Suprapubic skin (tissue), 4 donors: ENCODE data around the gene CCNB3. TPM values are rescaled to one million over a fixed set of nuclear protein-coding genes. Genes with fewer than 3 reads are reported as not detected.

Source experiments
- DNase-seq, 2 donors: peaks; one replicate each; pipeline ENCODE4 v3.0.0-alpha.2; 2019; ENCODE audit warnings: low spot score in 2 of 2
- H3K27ac ChIP-seq: fragments of 200-600 bp; sonication (generic); one replicate; pipeline ENCODE4 v1.5.1; 2019
- H3K27me3 ChIP-seq: fragments of 200-600 bp; sonication (generic); one replicate; pipeline ENCODE4 v1.5.1; 2019
- H3K36me3 ChIP-seq: fragments of 200-600 bp; sonication (generic); one replicate; pipeline ENCODE4 v1.5.1; 2019
- H3K4me1 ChIP-seq: fragments of 200-600 bp; sonication (generic); one replicate; pipeline ENCODE4 v1.5.1; 2019
- H3K4me3 ChIP-seq: fragments of 200-600 bp; sonication (generic); one replicate; pipeline ENCODE4 v1.5.1; 2019; ENCODE audit warnings: mild to moderate bottlenecking
- H3K9me3 ChIP-seq: fragments of 200-600 bp; sonication (generic); one replicate; pipeline ENCODE4 v1.5.1; 2019
- EP300 ChIP-seq: sonication (generic); formaldehyde crosslinking; IDR thresholded peaks from one replicate; pipeline ENCODE4 v1.6.1; 2017; ENCODE audit warnings: antibody characterized with exemption
- POLR2A ChIP-seq, 2 donors: fragments of 450-650 bp; IDR thresholded peaks; one replicate each; pipeline ENCODE4 v1.6.1; 2017; ENCODE audit warnings: antibody characterized with exemption in 2 of 2, mild to moderate bottlenecking in 2 of 2, moderate library complexity in 2 of 2
- POLR2AphosphoS5 ChIP-seq, 3 donors: sonication (generic); formaldehyde crosslinking; IDR thresholded peaks; one replicate each; pipeline ENCODE4 v1.6.1; 2017; ENCODE audit warnings: antibody characterized with exemption in 3 of 3
- WGBS: methylation state at CpG from one replicate; pipeline ENCODE4 v1.1.5; 2018; 5-methylcytosine and 5-hydroxymethylcytosine counted together
- total RNA-seq, 4 donors: library from RNA; depleted of rRNA; stranded (reverse); fragments of >200 nt; gene quantifications; one replicate each; pipeline ENCODE4 v1.1.0, GENCODE V29; 2016
- TF ChIP-seq, protein P1 (sequence below), 2 donors: fragments of 200-600 bp in 1 of 2; fragments of 450-650 bp in 1 of 2; sonication (generic) in 1 of 2; IDR thresholded peaks; one replicate each; pipeline ENCODE4 v1.5.1; 2016 to 2019; ENCODE audit warnings: antibody characterized with exemption in 2 of 2, mild to moderate bottlenecking in 1 of 2, moderate library complexity in 1 of 2

The CCNB3 gene
- total RNA-seq, 4 donors from 2014 or later = 0.36 to 8.8 (median 0.82) TPM

DNA sequence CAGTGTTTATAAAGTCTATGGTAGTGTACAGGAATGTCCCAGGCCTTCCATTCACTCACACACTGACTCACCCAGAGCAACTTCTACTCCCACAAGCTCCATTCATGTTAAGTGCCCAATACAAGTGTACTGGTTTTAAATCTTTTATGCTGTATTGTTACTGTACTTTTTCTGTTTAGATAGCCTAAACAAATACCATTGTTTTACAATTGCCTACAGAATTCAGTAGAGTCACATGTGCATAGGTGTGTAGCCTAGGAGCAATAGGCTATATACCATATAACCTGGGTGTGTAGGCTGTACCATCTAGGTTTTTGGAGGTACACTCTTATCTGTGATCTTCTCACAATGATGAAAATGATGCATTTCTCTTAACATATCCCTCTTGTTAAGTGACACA is 139.4 kb downstream of the CCNB3 start:
- TF ChIP-seq, protein P1, sequence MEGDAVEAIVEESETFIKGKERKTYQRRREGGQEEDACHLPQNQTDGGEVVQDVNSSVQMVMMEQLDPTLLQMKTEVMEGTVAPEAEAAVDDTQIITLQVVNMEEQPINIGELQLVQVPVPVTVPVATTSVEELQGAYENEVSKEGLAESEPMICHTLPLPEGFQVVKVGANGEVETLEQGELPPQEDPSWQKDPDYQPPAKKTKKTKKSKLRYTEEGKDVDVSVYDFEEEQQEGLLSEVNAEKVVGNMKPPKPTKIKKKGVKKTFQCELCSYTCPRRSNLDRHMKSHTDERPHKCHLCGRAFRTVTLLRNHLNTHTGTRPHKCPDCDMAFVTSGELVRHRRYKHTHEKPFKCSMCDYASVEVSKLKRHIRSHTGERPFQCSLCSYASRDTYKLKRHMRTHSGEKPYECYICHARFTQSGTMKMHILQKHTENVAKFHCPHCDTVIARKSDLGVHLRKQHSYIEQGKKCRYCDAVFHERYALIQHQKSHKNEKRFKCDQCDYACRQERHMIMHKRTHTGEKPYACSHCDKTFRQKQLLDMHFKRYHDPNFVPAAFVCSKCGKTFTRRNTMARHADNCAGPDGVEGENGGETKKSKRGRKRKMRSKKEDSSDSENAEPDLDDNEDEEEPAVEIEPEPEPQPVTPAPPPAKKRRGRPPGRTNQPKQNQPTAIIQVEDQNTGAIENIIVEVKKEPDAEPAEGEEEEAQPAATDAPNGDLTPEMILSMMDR (IDR thresholded peaks at IDR 0.05) = no peak
- TF ChIP-seq EP300 (no peak), POLR2AphosphoS5 (IDR thresholded peaks at IDR 0.05) (no peak), POLR2A (IDR thresholded peaks at IDR 0.05) (no peak)
- Histone ChIP-seq H3K36me3 (no peaks in the 10 kb centered on the region), H3K4me3 (no peak overlapping the region), H3K27ac (no peak overlapping the region), H3K9me3 (no peaks in the 10 kb centered on the region), H3K4me1 (no peaks in the 10 kb centered on the region), H3K27me3 (no peaks in the 10 kb centered on the region)
- no peak for DNase-seq

DNA sequence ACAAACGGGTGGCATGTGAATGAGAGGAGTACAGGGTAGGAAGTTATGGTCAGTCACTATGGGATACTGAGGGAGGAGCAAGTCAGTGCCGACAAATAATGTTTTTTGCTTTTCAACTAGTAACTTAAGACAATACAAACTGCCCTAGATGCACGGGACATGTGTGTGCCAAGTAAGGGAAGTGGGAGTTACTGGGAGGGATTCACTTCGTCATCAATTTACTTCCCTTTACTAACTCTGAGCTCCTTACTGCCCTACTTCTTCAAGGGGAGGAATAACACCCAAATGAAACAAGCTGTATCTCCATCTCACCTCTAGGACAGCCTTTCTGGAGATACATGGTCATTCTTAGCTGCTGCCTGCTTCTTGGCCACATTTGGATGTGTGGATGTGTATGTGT is 168.4 kb downstream of the CCNB3 start:
- no peak overlapping the region for H3K27ac ChIP-seq
- WGBS = 63% methylated on average over 4 of the region's 4 CpGs
- no peak overlapping the region for H3K4me3 ChIP-seq
- DNase-seq = no peak
- no peaks in the 10 kb centered on the region for H3K27me3 ChIP-seq
- H3K4me1 ChIP-seq = no peaks in the 10 kb centered on the region
- H3K36me3 ChIP-seq = no peaks in the 10 kb centered on the region
- no peaks in the 10 kb centered on the region for H3K9me3 ChIP-seq
- TF ChIP-seq EP300 (no peak), POLR2AphosphoS5 (IDR thresholded peaks at IDR 0.05) (no peak), POLR2A (IDR thresholded peaks at IDR 0.05) (no peak)
- TF ChIP-seq, protein P1 (IDR thresholded peaks at IDR 0.05) = no peak

DNA sequence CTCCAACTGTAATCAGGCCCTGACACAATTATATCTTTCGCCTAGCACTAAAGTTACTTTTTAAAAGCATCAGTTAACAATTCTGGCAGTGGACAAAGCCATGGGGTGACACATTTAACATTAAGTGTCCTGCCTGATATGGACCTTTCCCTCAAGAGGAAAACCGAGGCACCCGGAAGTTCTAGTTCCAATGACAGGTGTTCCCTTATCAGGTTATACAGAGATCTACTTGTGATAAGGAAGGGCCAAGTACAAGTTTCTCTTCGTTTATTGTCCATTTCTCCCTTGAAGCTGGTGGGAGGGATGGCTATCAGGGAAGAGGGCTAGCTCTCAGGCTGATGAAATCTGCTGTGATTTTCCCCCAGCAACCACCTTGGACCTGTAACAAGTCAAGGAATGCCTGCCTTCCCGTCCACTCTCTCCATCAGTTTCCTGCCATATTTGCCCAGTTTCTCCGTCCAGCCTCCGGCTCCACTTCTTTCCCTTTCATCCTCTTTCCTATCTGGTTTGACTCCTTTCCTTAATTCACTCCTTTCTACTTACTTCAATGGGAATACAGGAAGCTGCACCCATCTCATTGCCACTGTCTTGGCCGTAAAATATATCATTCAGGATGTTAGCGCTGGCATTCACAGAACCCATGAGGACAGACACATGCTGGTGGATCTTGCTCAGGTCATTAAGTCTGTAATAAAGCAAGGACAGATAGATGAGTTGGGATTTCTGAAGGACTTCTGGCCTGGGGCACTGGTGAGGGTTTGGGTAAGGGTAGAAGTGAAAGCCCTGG is 171.1 kb downstream of the CCNB3 start:
- no peaks in the 10 kb centered on the region for H3K9me3 ChIP-seq
- DNase-seq = no peak
- no peaks in the 10 kb centered on the region for H3K27me3 ChIP-seq
- 77% methylated on average over 9 of the region's 9 CpGs for WGBS
- no peak overlapping the region for H3K4me3 ChIP-seq
- no peaks in the 10 kb centered on the region for H3K36me3 ChIP-seq
- no peak overlapping the region for H3K27ac ChIP-seq
- TF ChIP-seq POLR2AphosphoS5 (IDR thresholded peaks at IDR 0.05) (no peak), POLR2A (IDR thresholded peaks at IDR 0.05) (no peak), EP300 (no peak)
- TF ChIP-seq, protein P1 (IDR thresholded peaks at IDR 0.05) = no peak
- no peaks in the 10 kb centered on the region for H3K4me1 ChIP-seq

DNA sequence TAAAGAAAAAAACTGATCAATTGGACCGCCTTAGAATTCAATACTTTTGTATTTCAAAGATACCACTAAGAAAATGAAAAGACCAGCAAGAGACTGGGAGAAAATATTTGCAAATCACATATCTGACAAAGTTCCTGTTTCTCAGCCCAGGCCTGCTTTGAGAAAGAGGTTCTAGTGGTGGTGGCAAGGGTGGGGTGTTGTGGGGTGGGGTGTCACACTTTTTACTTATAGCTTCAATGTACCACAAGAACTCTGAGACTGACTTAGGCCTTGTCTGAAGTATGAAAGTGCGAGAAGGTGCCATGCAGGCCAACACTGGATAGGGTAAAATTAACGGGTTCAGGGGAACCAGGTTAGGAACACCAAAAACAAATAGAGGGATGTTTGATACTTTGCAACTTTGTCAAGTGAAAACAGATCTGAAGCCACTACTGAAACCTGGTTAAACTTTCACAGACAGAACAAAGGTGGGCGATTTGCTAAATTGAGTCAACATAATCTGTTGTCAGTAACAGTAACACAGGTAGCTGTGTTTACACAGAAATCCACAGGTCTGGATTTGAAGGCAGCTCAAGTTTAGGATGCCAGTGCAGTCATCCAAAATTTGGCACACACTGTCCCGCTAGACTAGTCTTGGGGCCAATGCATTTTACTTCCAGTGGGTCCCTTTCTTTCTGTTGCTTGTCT is 177.3 kb downstream of the CCNB3 start:
- H3K4me1 ChIP-seq = no peaks in the 10 kb centered on the region
- no peak overlapping the region for H3K4me3 ChIP-seq
- DNase-seq = no peak
- H3K9me3 ChIP-seq = no peaks in the 10 kb centered on the region
- 88% methylated on average over 5 of the region's 5 CpGs for whole genome bisulfite sequencing
- no peak overlapping the region for H3K27ac ChIP-seq
- TF ChIP-seq POLR2AphosphoS5 (IDR thresholded peaks at IDR 0.05) (no peak), POLR2A (IDR thresholded peaks at IDR 0.05) (no peak), EP300 (no peak)
- TF ChIP-seq, protein P1 (IDR thresholded peaks at IDR 0.05) = no peak
- H3K36me3 ChIP-seq = no peaks in the 10 kb centered on the region
- no peaks in the 10 kb centered on the region for H3K27me3 ChIP-seq

DNA sequence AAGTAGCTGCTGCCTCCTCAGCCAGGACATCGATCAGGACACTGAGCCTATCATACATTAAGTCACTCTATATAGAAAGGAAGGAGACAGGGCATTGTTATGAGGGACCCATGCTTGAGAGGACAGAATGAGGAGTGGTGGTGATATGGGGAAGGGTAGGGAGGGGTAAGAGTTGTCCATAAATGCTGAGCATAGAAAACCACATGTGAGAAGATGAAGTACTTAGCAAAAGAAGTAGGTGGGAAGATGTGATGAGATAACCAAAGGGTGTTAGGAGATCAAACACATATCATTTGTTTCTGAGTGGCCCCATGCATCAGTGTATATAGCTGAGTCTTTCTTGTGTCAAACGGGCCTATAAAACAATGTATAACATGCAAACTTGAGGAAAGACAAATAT is 182.0 kb downstream of the CCNB3 start:
- Histone ChIP-seq H3K36me3 (no peaks in the 10 kb centered on the region), H3K27me3 (no peaks in the 10 kb centered on the region), H3K27ac (no peak overlapping the region), H3K4me3 (no peak overlapping the region), H3K9me3 (no peaks in the 10 kb centered on the region), H3K4me1 (no peaks in the 10 kb centered on the region)
- TF ChIP-seq POLR2A (IDR thresholded peaks at IDR 0.05) = no peak
- no peak for TF ChIP-seq POLR2AphosphoS5 (IDR thresholded peaks at IDR 0.05)
- TF ChIP-seq, protein P1 (IDR thresholded peaks at IDR 0.05) = no peak
- TF ChIP-seq EP300 = no peak
- WGBS = 66% methylated on average over 2 of the region's 2 CpGs
- no peak for DNase-seq
